ENCODE data around the gene CCDC92. TPM values are rescaled to one million over a fixed set of nuclear protein-coding genes. Genes with fewer than 3 reads are reported as not detected.

The CCDC92 gene
- total and polyA plus RNA-seq, 2 of the 8 experiments (the other 6 are each of a cell fraction or from before 2014, with no cell fraction given): 0.43 to 0.51 TPM

- Histone ChIP-seq H3K27me3 (replicated peaks in 1 of 4; ENCODE audit: control insufficient read depth in 3 of 4, extremely low read depth in 1 of 4, insufficient read depth in 3 of 4, low read length in 3 of 4) (peaks cover 17 to 51% (median 35%) of the 10 kb centered on the region in 4 experiments), H3K56ac (replicated peaks; ENCODE audit: insufficient read length, low read depth, low read length) (no peak overlapping the region), H4K8ac (ENCODE audit: extremely low read depth, insufficient read depth, low read length) (no peak overlapping the region), H3K79me2 (ENCODE audit: control insufficient read depth in 1 of 2, insufficient read depth in 2 of 2, low read length in 2 of 2) (no peaks in the 10 kb centered on the region), H2AFZ (ENCODE audit: low read length) (no peak overlapping the region), H3K14ac (ENCODE audit: insufficient read length) (no peak overlapping the region), H3K9ac (replicated peaks in 1 of 4; ENCODE audit: extremely low read depth in 1 of 4, low read depth in 3 of 4, low read length in 3 of 4) (no peak overlapping the region), H4K5ac (ENCODE audit: insufficient read length, low read depth, low read length) (no peak overlapping the region), H4K91ac (replicated peaks; ENCODE audit: insufficient read length, low read length) (no peak overlapping the region), H2BK15ac (ENCODE audit: low read length) (no peak overlapping the region), H3K9me3 (ENCODE audit: insufficient read depth in 2 of 2, low read depth in 1 of 2, low read length in 1 of 2) (no peaks in the 10 kb centered on the region), H3K36me3 (ENCODE audit: control insufficient read depth in 2 of 4, insufficient read depth in 4 of 4, low read length in 3 of 4) (no peaks in the 10 kb centered on the region), H2BK20ac (ENCODE audit: low read length) (no peak overlapping the region), H3K79me1 (ENCODE audit: low read depth, low read length) (no peaks in the 10 kb centered on the region), H3K23me2 (ENCODE audit: low read depth, low read length) (no peaks in the 10 kb centered on the region), H3K18ac (ENCODE audit: extremely low read depth, low read length) (no peak overlapping the region), H2BK120ac (replicated peaks; ENCODE audit: low read depth, low read length) (no peak overlapping the region), H2BK5ac (ENCODE audit: low read depth, low read length) (no peak overlapping the region), H2AK5ac (ENCODE audit: low read depth, low read length) (no peak overlapping the region), H3K27ac (ENCODE audit: low read depth, low read length) (no peak overlapping the region), H4K20me1 (replicated peaks in 1 of 2; ENCODE audit: control insufficient read depth in 1 of 2, insufficient read depth in 2 of 2, low read length in 2 of 2) (peaks cover 6 to 7% of the 10 kb centered on the region in 2 experiments), H3K4me1 (replicated peaks in 1 of 4; ENCODE audit: control insufficient read depth in 3 of 4, insufficient read depth in 4 of 4, low read length in 3 of 4) (no peaks in the 10 kb centered on the region), H3K4me2 (ENCODE audit: insufficient read depth in 1 of 2, low read depth in 2 of 2, low read length in 2 of 2) (no peak overlapping the region), H3K4me3 (ENCODE audit: extremely low read depth in 1 of 4, insufficient read depth in 2 of 4, low read depth in 3 of 4, low read length in 4 of 4) (no peak overlapping the region), H2BK12ac (ENCODE audit: low read depth, low read length) (no peak overlapping the region), H3K4ac (replicated peaks; ENCODE audit: insufficient read length, low read depth, low read length) (no peak overlapping the region), H3K23ac (ENCODE audit: insufficient read length) (no peak overlapping the region)
- POLR2A ChIA-PET (ENCODE audit: partially characterized antibody): no interaction called here
- FAIRE-seq: no peak
- CTCF ChIA-PET (ENCODE audit: partially characterized antibody): interaction anchor here (0.9 to 2.6 kb wide), 4 partner anchors 13 to 552 kb away, joined by 3 to 8 read pairs (median 6); no protein-coding TSS in a partner anchor
- DNase-seq (ENCODE audit: low read depth in 1 of 2, low spot score in 2 of 2): no peak
- 76% methylated on average over 9 of the region's 9 CpGs; no CpG with 5 or more reads in 1 of the 2 experiments for WGBS, 2 experiments (ENCODE audit: extremely low coverage in 1 of 2, insufficient coverage in 1 of 2, insufficient read length in 1 of 2, insufficient replicate concordance in 2 of 2, low coverage in 1 of 2, low lambda C conversion rate in 2 of 2, missing lambda C conversion rate in 1 of 2)
- TF ChIP-seq PHF8 (conservative IDR thresholded peaks at IDR 0.05; ENCODE audit: low read depth, low read length) (no peak), NANOG (IDR thresholded peaks at IDR 0.05; ENCODE audit: insufficient read depth, low read depth, low read length, poor library complexity, severe bottlenecking) (no peak)
Observed at GRCh38 chr12:123958876-123959275, 13.8 kb downstream of the CCDC92 start.
